Breast epithelium (tissue), 4 donors: Measurements from ENCODE around the gene SPSB1. TPM values are rescaled to one million over a fixed set of nuclear protein-coding genes. Genes with fewer than 3 reads are reported as not detected.

Experiments
- DNase-seq, 2 donors: peaks; one replicate each; pipeline ENCODE4 v3.0.0-alpha.2; 2019; ENCODE audit warnings: low spot score in 2 of 2
- H3K27ac ChIP-seq, 2 donors: fragments of 200-600 bp; sonication (generic) in 1 of 2; one replicate each; pipeline ENCODE4 v1.5.1; 2016 to 2019; ENCODE audit warnings: mild to moderate bottlenecking in 1 of 2
- H3K27me3 ChIP-seq, 2 donors: fragments of 200-600 bp; sonication (generic) in 1 of 2; one replicate each; pipeline versions ENCODE4 v1.5.1 to v1.6.0; 2017 to 2019; ENCODE audit warnings: control low read depth in 1 of 2, mild to moderate bottlenecking in 1 of 2
- H3K36me3 ChIP-seq: fragments of 200-600 bp; one replicate; pipeline ENCODE4 v1.5.1; 2019
- H3K4me1 ChIP-seq, 2 donors: fragments of 200-600 bp; sonication (generic); one replicate each; pipeline ENCODE4 v1.5.1; 2016 to 2019; ENCODE audit warnings: control low read depth in 1 of 2
- H3K4me3 ChIP-seq, 3 donors: fragments of 200-600 bp; sonication (generic); 1 replicate in 2 of 3; 2 replicates in 1 of 3; pipeline ENCODE4 v1.5.1; 2016 to 2019; ENCODE audit warnings: mild to moderate bottlenecking in 3 of 3, moderate library complexity in 2 of 3
- H3K9me3 ChIP-seq, 2 donors: fragments of 200-600 bp; sonication (generic) in 1 of 2; one replicate each; pipeline ENCODE4 v1.5.1; 2016 to 2019; ENCODE audit warnings: control low read depth in 1 of 2
- POLR2A ChIP-seq: fragments of 450-650 bp; IDR thresholded peaks from one replicate; pipeline ENCODE4 v1.6.1; 2016; ENCODE audit warnings: antibody characterized with exemption, mild to moderate bottlenecking, moderate library complexity
- POLR2AphosphoS5 ChIP-seq, 3 donors: sonication (generic); formaldehyde crosslinking; IDR thresholded peaks; one replicate each; pipeline ENCODE4 v1.6.1; 2017; ENCODE audit warnings: antibody characterized with exemption in 3 of 3
- intact Hi-C: fragments of 100-400 bp; cut with DNase I; formaldehyde crosslinking; loops from one replicate; pipeline ENCODE4 v1.15.1; 2023; ENCODE audit warnings: low total_unique reads
- total RNA-seq, 3 donors: library from RNA; depleted of rRNA; stranded (reverse); fragments of >200 nt; gene quantifications; one replicate each; pipeline ENCODE4 v1.1.0, GENCODE V29; 2016
- TF ChIP-seq, protein P1 (sequence below), 3 donors: fragments of 450-650 bp; IDR thresholded peaks; one replicate each; pipeline ENCODE4 v1.5.1; 2016 to 2017; ENCODE audit warnings: antibody characterized with exemption in 3 of 3, mild to moderate bottlenecking in 3 of 3, moderate library complexity in 3 of 3

SPSB1 gene
- total RNA-seq, 3 donors from 2014 or later, result 30.6 to 52.5 (median 34.4) TPM

DNA sequence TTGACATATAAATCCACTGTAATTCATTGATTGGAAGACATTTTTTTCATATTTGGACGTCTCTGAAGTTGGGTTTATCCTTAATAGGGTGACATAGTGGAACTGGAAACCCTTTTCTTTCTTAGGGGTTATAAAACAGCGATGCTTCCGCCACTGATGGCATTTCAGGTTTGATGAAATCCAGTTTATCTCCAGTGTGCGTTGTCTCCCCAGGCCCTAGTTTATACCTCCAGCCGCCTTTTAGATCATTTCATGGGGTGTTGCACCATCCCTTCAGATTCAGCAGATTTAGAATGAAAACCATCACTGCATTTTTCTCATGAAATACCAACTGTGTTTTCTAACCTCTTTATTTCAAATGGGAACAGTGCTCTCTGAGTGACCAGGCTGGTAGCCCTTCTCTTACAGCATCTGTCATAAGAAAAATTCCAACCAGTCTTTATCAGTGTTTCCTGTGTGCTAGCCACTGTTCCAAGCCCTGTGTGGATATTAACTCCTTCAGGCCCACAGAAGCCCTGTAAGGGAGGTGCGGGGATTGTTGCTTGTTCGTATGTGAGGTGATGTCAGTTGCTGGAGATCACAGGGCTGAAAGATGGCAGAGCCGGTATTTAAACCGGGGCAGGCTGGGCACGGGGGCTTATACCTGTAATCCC is 39.1 kb upstream of the SPSB1 start:
- DNase-seq, result no peak
- Histone ChIP-seq H3K27me3 (no peaks in the 10 kb centered on the region), H3K36me3 (no peaks in the 10 kb centered on the region), H3K4me1 (peaks cover 0 to 12% of the 10 kb centered on the region in 2 donors), H3K27ac (no peak overlapping the region), H3K9me3 (no peaks in the 10 kb centered on the region), H3K4me3 (no peak overlapping the region)
- TF ChIP-seq POLR2AphosphoS5 (IDR thresholded peaks at IDR 0.05) (no peak), POLR2A (no peak)
- TF ChIP-seq, protein P1, sequence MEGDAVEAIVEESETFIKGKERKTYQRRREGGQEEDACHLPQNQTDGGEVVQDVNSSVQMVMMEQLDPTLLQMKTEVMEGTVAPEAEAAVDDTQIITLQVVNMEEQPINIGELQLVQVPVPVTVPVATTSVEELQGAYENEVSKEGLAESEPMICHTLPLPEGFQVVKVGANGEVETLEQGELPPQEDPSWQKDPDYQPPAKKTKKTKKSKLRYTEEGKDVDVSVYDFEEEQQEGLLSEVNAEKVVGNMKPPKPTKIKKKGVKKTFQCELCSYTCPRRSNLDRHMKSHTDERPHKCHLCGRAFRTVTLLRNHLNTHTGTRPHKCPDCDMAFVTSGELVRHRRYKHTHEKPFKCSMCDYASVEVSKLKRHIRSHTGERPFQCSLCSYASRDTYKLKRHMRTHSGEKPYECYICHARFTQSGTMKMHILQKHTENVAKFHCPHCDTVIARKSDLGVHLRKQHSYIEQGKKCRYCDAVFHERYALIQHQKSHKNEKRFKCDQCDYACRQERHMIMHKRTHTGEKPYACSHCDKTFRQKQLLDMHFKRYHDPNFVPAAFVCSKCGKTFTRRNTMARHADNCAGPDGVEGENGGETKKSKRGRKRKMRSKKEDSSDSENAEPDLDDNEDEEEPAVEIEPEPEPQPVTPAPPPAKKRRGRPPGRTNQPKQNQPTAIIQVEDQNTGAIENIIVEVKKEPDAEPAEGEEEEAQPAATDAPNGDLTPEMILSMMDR (IDR thresholded peaks at IDR 0.05), result no peak
- intact Hi-C loops, result no loop called here

DNA sequence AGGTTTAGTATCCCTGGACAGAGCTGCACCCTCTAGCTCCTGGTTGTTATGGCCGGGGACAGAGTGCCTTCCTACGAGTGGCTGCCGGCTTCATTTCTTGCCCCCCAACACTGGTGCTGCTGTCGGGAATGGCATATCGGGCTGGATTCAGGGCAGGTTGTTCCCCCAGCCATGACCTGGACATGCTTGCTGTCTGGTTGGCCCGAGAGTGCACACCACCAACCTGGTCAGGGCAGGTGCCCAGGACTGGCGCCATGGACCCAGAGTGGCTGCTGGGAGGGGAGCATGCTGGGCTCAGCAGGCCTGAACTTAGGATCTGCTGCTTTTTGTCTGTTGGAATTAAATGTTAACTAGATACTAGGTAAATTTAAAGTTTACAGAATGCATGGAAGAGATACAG is 36.4 kb upstream of the SPSB1 start:
- no peak for DNase-seq
- TF ChIP-seq, protein P1 (IDR thresholded peaks at IDR 0.05), result no peak
- no peak for TF ChIP-seq POLR2A
- no peak for TF ChIP-seq POLR2AphosphoS5 (IDR thresholded peaks at IDR 0.05)
- no peaks in the 10 kb centered on the region for H3K4me1 ChIP-seq
- no peak overlapping the region for H3K4me3 ChIP-seq
- no peak overlapping the region for H3K27ac ChIP-seq
- no peaks in the 10 kb centered on the region for H3K27me3 ChIP-seq
- H3K36me3 ChIP-seq, result no peaks in the 10 kb centered on the region
- H3K9me3 ChIP-seq, result no peaks in the 10 kb centered on the region
- intact Hi-C loops, result no loop called here

DNA sequence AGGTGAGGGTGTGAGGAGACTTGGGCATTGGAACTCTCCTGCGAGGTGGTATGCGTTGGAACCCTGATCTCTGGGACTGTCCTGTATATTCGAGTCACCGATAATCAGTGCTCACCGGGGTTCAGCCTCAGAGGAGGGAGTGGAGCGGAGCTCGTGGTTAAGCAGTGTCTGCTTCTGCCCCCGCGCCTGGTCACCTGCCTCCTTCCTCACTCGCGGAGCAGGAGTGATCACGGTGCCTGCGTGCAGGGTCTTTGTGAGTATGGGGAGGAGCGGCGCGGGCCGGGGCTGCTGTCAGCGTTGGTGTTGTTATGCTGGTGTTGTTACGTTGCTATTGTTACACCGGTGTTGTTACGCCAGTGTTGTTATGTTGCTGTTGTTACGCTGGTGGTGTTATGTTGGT is 34.8 kb upstream of the SPSB1 start:
- Histone ChIP-seq H3K4me1 (no peaks in the 10 kb centered on the region), H3K9me3 (no peaks in the 10 kb centered on the region), H3K27me3 (no peaks in the 10 kb centered on the region), H3K27ac (no peak overlapping the region), H3K4me3 (no peak overlapping the region), H3K36me3 (no peaks in the 10 kb centered on the region)
- TF ChIP-seq POLR2AphosphoS5 (IDR thresholded peaks at IDR 0.05), result no peak
- TF ChIP-seq POLR2A, result no peak
- TF ChIP-seq, protein P1 (IDR thresholded peaks at IDR 0.05), result no peak
- DNase-seq, result no peak
- intact Hi-C loops, result no loop called here

DNA sequence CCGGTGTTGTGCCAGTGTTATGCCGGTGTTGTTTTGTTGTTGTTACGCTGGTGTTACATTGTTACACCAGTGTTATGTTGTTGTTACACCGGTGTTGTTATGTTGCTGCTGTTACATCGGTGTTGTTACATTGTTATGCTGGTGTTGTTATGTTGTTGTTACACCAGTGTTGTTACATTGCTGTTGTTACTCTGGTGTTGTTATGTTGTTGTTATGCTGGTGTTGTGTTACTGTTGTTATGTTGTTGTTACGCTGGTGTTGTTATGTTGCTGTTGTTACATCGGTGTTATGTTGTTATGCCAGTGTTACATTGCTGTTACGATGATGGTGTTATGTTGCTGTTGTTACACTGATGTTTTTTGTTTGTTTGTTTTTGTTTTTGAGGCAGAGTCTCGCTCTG is 34.1 kb upstream of the SPSB1 start:
- no peaks in the 10 kb centered on the region for H3K27me3 ChIP-seq
- intact Hi-C loops, result no loop called here
- H3K9me3 ChIP-seq, result no peaks in the 10 kb centered on the region
- no peaks in the 10 kb centered on the region for H3K36me3 ChIP-seq
- no peak for DNase-seq
- no peak overlapping the region for H3K4me3 ChIP-seq
- H3K4me1 ChIP-seq, result no peaks in the 10 kb centered on the region
- no peak overlapping the region for H3K27ac ChIP-seq
- TF ChIP-seq POLR2A (no peak), POLR2AphosphoS5 (IDR thresholded peaks at IDR 0.05) (no peak)
- TF ChIP-seq, protein P1 (IDR thresholded peaks at IDR 0.05), result no peak

DNA sequence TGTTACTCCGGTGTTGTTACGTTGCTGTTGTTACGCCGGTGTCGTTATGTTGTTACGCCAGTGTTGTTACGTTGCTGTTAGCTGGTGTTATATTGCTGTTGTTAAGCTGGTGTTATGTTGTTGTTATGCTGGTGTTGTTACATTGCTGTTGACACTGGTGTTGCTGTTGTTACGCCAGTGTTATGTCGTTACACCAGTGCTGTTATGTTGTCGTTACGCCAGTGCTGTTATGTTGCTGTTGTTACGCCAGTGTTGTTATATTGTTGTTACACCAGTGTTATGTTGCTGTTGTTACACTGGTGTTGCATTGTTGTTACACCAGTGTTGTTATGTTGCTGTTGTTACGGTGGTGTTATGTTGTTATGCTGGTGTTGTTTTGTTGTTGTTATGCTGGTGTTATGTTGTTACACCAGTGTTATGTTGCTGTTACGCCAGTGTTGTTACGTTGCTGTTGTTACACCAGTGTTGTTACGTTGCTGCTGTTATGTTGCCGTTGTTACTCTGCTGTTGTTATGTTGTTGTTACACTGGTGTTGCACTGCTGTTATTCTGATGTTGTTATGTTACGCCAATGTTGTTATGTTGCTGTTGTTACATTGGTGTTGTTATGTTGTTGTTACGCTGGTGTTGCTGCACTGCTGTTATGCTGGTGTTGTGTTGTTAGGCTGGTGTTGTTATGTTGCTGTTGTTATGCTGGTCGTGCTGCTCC is 32.5 kb upstream of the SPSB1 start:
- Histone ChIP-seq H3K4me3 (no peak overlapping the region), H3K27me3 (no peaks in the 10 kb centered on the region), H3K36me3 (no peaks in the 10 kb centered on the region), H3K27ac (no peak overlapping the region), H3K9me3 (no peaks in the 10 kb centered on the region), H3K4me1 (no peaks in the 10 kb centered on the region)
- DNase-seq, result no peak
- intact Hi-C loops, result no loop called here
- TF ChIP-seq, protein P1 (IDR thresholded peaks at IDR 0.05), result no peak
- no peak for TF ChIP-seq POLR2A
- no peak for TF ChIP-seq POLR2AphosphoS5 (IDR thresholded peaks at IDR 0.05)
